GM13976 (cell line): ENCODE measurements around the gene IARS1.

Experiments
- DNase-seq: peaks from one replicate; pipeline ENCODE4 v3.0.0; 2012; ENCODE audit warnings: low spot score
- CTCF ChIP-seq: IDR thresholded peaks from 2 replicates; pipeline ENCODE4 v1.5.1; 2012; ENCODE audit warnings: borderline replicate concordance, mild to moderate bottlenecking; ENCODE audit not compliant: insufficient read depth; ENCODE audit errors: extremely low read depth, missing control alignments, control extremely low read depth
- in situ Hi-C: fragments of 300-500 bp; cut with MboI; formaldehyde crosslinking; loops from one replicate; pipeline ENCODE4 v1.12.0; 2022; ENCODE audit warnings: low sequenced_read_pairs, mixed read lengths, inconsistent platforms; ENCODE audit not compliant: unreplicated experiment

The IARS1 gene

GRCh38 chr9:92291577-92291976 is 1.9 kb downstream of the IARS1 start:
- TF ChIP-seq CTCF: no peak
- in situ Hi-C loops: no loop called here
- DNase-seq: no peak

GRCh38 chr9:92290785-92291429 is 2.6 kb downstream of the IARS1 start:
- no peak for TF ChIP-seq CTCF
- DNase-seq: no peak
- in situ Hi-C loops: no loop called here

GRCh38 chr9:92289708-92290390 is 3.6 kb downstream of the IARS1 start:
- no peak for DNase-seq
- no peak for TF ChIP-seq CTCF
- in situ Hi-C loops: no loop called here

GRCh38 chr9:92279302-92279701 is 14.2 kb downstream of the IARS1 start:
- DNase-seq: no peak
- in situ Hi-C loops: no loop called here
- TF ChIP-seq CTCF: no peak

GRCh38 chr9:92278110-92278509 is 15.4 kb downstream of the IARS1 start:
- in situ Hi-C loops: no loop called here
- no peak for TF ChIP-seq CTCF
- no peak for DNase-seq

GRCh38 chr9:92276331-92277032 is 17.0 kb downstream of the IARS1 start:
- TF ChIP-seq CTCF: no peak
- in situ Hi-C loops: no loop called here

More at GRCh38 chr9:92276331-92277032, 17.0 kb downstream of the IARS1 start:
- DNase-seq: no peak
